Measurements from ENCODE around the gene LRRC4B.
"Not testable (repeated sequence)": the region's sequence is repeated elsewhere in the genome, so short reads cannot be mapped to it uniquely, and the experiment has no call there.

The LRRC4B gene

DNA sequence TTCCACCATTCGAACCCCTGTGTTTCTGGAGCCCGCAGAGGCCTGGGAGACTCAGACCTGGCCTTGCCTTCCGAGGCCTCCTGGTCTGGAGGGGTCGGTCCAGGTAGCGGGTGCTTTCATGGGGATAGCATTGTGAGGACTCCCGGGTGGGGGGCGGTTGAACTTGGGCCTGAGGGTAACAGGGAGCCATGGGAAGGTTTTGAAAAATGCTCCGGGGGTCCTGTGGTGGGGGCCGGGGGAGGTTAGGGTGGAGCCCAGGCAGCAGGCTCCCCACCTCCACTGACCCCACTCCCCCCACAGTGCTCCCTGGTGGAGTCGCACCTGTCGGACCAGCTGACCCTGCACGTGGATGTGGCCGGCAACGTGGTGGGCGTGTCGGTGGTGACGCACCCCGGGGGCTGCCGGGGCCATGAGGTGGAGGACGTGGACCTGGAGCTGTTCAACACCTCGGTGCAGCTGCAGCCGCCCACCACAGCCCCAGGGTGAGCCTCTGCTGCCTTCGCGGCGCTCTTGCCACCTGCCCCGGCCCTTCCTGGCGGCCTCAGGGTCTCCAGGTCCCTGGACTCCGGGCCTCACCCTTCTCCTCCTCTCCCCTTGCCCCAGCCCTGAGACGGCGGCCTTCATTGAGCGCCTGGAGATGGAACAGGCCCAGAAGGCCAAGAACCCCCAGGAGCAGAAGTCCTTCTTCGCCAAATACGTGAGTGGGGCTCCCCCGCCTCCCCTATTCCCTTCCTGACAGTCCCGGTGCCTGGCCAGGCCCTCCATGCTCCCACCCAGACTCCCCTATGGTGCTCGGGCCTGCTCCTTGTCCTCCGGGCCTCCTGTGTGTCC lies 87.7 kb downstream of the LRRC4B start:
- H3K4me3 ChIP-seq (ENCODE audit: low read length): no peak overlapping the region
- no peaks in the 10 kb centered on the region for H3K27me3 ChIP-seq (ENCODE audit: control insufficient read depth, insufficient read depth, low read length)
- peaks cover 8% of the 10 kb centered on the region for H3K4me1 ChIP-seq (ENCODE audit: control insufficient read depth, insufficient read depth, low read length)
- H3K36me3 ChIP-seq (ENCODE audit: control insufficient read depth, insufficient read depth, low read length): peaks cover 14% of the 10 kb centered on the region
- H3K9me3 ChIP-seq (ENCODE audit: control insufficient read depth, low read length): no peaks in the 10 kb centered on the region
- H3K9ac ChIP-seq (ENCODE audit: low read length): no peak overlapping the region

GRCh38 chr19:50479761-50480251 lies 88.4 kb downstream of the LRRC4B start:
- H3K36me3 ChIP-seq (ENCODE audit: control insufficient read depth, insufficient read depth, low read length): peaks cover 14% of the 10 kb centered on the region
- peaks cover 8% of the 10 kb centered on the region for H3K4me1 ChIP-seq (ENCODE audit: control insufficient read depth, insufficient read depth, low read length)
- no peak overlapping the region for H3K4me3 ChIP-seq (ENCODE audit: low read length)
- no peaks in the 10 kb centered on the region for H3K9me3 ChIP-seq (ENCODE audit: control insufficient read depth, low read length)
- no peak overlapping the region for H3K9ac ChIP-seq (ENCODE audit: low read length)
- no peaks in the 10 kb centered on the region for H3K27me3 ChIP-seq (ENCODE audit: control insufficient read depth, insufficient read depth, low read length)

DNA sequence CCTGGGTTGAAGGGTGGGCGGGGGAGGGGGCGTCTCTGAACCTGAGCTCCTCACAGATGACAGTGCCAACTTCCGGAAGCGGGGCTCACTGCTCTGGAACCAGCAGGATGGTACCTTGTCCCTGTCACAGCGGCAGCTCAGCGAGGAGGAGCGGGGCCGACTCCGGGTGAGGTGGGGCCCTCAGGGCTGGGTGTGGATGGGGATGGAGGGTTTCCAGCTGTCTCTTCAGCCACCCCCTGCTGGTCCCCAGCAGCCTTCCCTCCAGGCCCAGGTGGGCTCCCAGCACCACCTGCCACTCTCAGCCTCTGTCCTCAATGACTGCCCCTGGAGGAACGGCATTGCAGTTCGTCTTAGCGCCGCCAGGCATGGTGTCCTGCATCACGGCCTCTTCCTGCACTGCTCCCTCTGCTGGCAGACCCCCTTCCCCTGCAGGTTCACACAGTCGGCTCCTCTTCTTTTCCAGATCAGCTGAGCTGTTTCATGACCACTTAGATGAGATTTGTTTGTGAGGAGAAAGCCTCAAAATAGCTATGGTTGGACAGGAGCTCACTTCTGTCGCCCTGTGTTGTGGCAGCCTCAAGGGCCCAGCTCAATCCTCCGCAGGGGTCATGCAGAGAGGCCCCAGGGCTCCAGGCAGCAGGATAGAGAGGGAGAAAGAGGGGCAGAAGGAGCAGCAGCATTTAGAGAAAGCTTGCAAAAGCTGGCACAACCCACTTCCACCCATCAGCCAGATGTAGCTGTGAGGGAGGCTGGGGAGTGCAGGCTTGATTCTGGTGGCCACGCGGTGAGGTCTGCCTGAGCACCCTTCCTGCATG lies 89.1 kb downstream of the LRRC4B start:
- H3K4me1 ChIP-seq (ENCODE audit: control insufficient read depth, insufficient read depth, low read length): peaks cover 8% of the 10 kb centered on the region
- no peak overlapping the region for H3K9ac ChIP-seq (ENCODE audit: low read length)
- peaks cover 14% of the 10 kb centered on the region for H3K36me3 ChIP-seq (ENCODE audit: control insufficient read depth, insufficient read depth, low read length)
- no peaks in the 10 kb centered on the region for H3K27me3 ChIP-seq (ENCODE audit: control insufficient read depth, insufficient read depth, low read length)
- no peak overlapping the region for H3K4me3 ChIP-seq (ENCODE audit: low read length)
- no peaks in the 10 kb centered on the region for H3K9me3 ChIP-seq (ENCODE audit: control insufficient read depth, low read length)

DNA sequence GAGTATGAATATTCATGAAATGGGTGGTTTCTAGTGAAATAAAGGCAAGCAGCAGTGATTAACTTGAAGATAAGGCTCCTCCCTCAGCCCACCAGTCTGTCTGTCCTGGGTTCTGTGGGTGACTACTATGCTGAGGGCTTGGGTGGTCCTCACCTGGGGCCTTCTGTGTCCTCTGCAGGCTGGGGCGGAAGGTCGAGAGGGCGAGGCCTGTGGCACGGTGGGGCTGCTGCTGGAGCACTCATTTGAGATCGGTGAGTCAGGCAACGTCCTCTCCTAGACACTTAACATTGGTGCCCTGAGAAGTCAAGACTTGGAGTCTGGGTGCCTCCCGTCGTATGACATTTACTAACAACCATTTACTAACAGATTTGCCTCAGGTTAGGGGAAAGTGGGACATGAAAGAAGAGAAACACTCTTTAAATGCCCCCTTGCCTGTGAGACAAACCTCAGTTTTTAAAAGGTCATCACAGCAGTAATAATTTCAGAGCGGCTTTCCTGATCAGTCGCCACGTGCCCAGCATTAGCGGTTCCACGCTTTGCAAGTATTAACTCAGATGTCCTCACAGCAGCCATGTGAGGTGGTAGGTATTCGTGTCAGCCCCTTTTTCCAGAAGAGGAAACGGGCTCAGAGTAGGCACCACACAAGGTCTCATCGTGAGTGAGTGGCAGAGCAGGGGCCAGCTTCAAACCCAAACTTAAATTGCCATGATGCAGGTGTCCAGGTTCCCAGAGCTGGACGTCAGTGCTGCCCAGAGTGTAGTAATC lies 90.3 kb downstream of the LRRC4B start:
- Histone ChIP-seq H3K4me3 (ENCODE audit: low read length) (no peak overlapping the region), H3K9me3 (ENCODE audit: control insufficient read depth, low read length) (no peaks in the 10 kb centered on the region), H3K36me3 (ENCODE audit: control insufficient read depth, insufficient read depth, low read length) (peaks cover 10% of the 10 kb centered on the region), H3K4me1 (ENCODE audit: control insufficient read depth, insufficient read depth, low read length) (peaks cover 8% of the 10 kb centered on the region), H3K9ac (ENCODE audit: low read length) (no peak overlapping the region), H3K27me3 (ENCODE audit: control insufficient read depth, insufficient read depth, low read length) (no peaks in the 10 kb centered on the region)

GRCh38 chr19:50476907-50477238 lies 91.4 kb downstream of the LRRC4B start:
- Histone ChIP-seq H3K36me3 (ENCODE audit: control insufficient read depth, insufficient read depth, low read length) (peaks cover 9% of the 10 kb centered on the region), H3K4me3 (ENCODE audit: low read length) (peak overlapping the region; percentile 98), H3K27me3 (ENCODE audit: control insufficient read depth, insufficient read depth, low read length) (no peaks in the 10 kb centered on the region), H3K9ac (ENCODE audit: low read length) (peak overlapping the region; percentile 93), H3K4me1 (ENCODE audit: control insufficient read depth, insufficient read depth, low read length) (peaks cover 8% of the 10 kb centered on the region), H3K9me3 (ENCODE audit: control insufficient read depth, low read length) (no peaks in the 10 kb centered on the region)

- H3K36me3 ChIP-seq (ENCODE audit: control insufficient read depth, insufficient read depth, low read length): peaks cover 9% of the 10 kb centered on the region
- no peaks in the 10 kb centered on the region for H3K27me3 ChIP-seq (ENCODE audit: control insufficient read depth, insufficient read depth, low read length)
- no peaks in the 10 kb centered on the region for H3K9me3 ChIP-seq (ENCODE audit: control insufficient read depth, low read length)
- H3K9ac ChIP-seq (ENCODE audit: low read length): peak within 1 kb of the TSS; percentile 93
- peak within 1 kb of the TSS; percentile 98 for H3K4me3 ChIP-seq (ENCODE audit: low read length)
- peaks cover 8% of the 10 kb centered on the region for H3K4me1 ChIP-seq (ENCODE audit: control insufficient read depth, insufficient read depth, low read length)
Measured at GRCh38 chr19:50476224-50476906, 91.9 kb downstream of the LRRC4B start, which contains the start of the genes EMC10 and GARIN5A. EMC10 (plus strand) TSS chr19:50476507; CDS start chr19:50476545, 38 bp downstream. GARIN5A (minus strand) TSS chr19:50476848; CDS start chr19:50476388, 460 bp downstream.

DNA sequence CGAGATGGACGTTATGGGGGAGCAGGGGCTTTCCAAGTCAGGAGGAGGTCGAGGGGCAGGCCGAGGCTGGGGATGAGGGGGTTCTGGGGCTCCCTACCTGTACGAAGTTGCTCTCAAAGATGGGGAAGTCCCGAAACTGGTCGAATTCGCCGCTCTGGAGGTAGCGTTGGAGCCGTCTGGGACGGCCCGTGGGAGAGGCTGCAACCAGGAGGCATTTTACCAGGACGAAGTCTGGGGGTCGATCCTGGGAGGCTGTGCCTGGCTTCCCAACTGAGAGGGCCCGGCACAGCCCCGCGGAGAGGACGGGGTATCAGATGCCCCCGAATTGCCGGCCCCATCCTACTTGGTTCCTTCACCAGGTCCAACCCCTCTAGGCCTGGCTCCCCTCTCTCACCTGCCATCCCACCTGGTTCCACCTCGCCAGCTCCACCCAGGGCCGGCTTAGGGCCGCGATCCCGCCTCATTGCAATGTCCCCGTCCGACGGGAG lies 92.5 kb downstream of the LRRC4B start:
- Histone ChIP-seq H3K36me3 (ENCODE audit: control insufficient read depth, insufficient read depth, low read length) (peaks cover 9% of the 10 kb centered on the region), H3K4me1 (ENCODE audit: control insufficient read depth, insufficient read depth, low read length) (peaks cover 8% of the 10 kb centered on the region), H3K27me3 (ENCODE audit: control insufficient read depth, insufficient read depth, low read length) (no peaks in the 10 kb centered on the region), H3K9me3 (ENCODE audit: control insufficient read depth, low read length) (no peaks in the 10 kb centered on the region), H3K9ac (ENCODE audit: low read length) (no peak overlapping the region), H3K4me3 (ENCODE audit: low read length) (no peak overlapping the region)

DNA sequence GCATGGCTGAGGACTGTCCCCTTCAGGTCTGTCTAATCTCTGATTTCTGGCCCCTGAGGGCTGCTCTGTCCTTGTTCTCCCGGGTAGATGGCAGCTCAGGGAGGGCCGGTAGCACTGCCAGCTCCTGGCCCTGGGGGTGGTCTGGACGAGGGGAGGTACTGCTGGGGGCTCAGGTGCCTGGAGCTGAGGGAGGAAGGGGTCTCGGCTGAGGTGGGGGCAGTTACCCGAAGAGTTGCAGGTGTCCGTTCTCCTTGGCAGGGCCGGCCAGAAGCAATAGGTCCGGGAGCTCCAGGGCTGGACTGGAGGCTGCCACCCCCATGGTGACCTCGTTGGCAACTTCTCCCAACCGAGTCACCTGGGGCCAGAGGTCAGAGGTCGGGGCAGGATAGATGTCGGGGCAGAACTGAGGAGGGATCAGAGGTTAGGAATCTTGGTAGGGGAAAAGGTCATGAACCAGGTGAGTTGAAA lies 93.1 kb downstream of the LRRC4B start:
- H3K4me1 ChIP-seq (ENCODE audit: control insufficient read depth, insufficient read depth, low read length): peaks cover 8% of the 10 kb centered on the region
- H3K4me3 ChIP-seq (ENCODE audit: low read length): no peak overlapping the region
- peaks cover 9% of the 10 kb centered on the region for H3K36me3 ChIP-seq (ENCODE audit: control insufficient read depth, insufficient read depth, low read length)
- H3K9ac ChIP-seq (ENCODE audit: low read length): no peak overlapping the region
- no peaks in the 10 kb centered on the region for H3K9me3 ChIP-seq (ENCODE audit: control insufficient read depth, low read length)
- no peaks in the 10 kb centered on the region for H3K27me3 ChIP-seq (ENCODE audit: control insufficient read depth, insufficient read depth, low read length)

- not testable (repeated sequence) for H3K9me3 ChIP-seq (ENCODE audit: control insufficient read depth, low read length); H3K36me3 ChIP-seq (ENCODE audit: control insufficient read depth, insufficient read depth, low read length); H3K9ac ChIP-seq (ENCODE audit: low read length)
Measured at GRCh38 chr19:50473336-50473735, 94.9 kb downstream of the LRRC4B start.

GRCh38 chr19:50468818-50469217 lies 99.4 kb downstream of the LRRC4B start:
- Histone ChIP-seq H3K9ac (ENCODE audit: low read length) (no peak overlapping the region), H3K36me3 (ENCODE audit: control insufficient read depth, insufficient read depth, low read length) (no peaks in the 10 kb centered on the region), H3K27me3 (ENCODE audit: control insufficient read depth, insufficient read depth, low read length) (peaks cover 6% of the 10 kb centered on the region), H3K4me1 (ENCODE audit: control insufficient read depth, insufficient read depth, low read length) (peaks cover 9% of the 10 kb centered on the region), H3K4me3 (ENCODE audit: low read length) (no peak overlapping the region), H3K9me3 (ENCODE audit: control insufficient read depth, low read length) (no peaks in the 10 kb centered on the region)

More at GRCh38 chr19:50473336-50473735, 94.9 kb downstream of the LRRC4B start:
- not testable (repeated sequence) for H3K27me3 ChIP-seq (ENCODE audit: control insufficient read depth, insufficient read depth, low read length); H3K4me1 ChIP-seq (ENCODE audit: control insufficient read depth, insufficient read depth, low read length); H3K4me3 ChIP-seq (ENCODE audit: low read length)

- Histone ChIP-seq H3K9me3 (ENCODE audit: control insufficient read depth, low read length) (no peaks in the 10 kb centered on the region), H3K27me3 (ENCODE audit: control insufficient read depth, insufficient read depth, low read length) (peaks cover 6% of the 10 kb centered on the region), H3K4me1 (ENCODE audit: control insufficient read depth, insufficient read depth, low read length) (peaks cover 9% of the 10 kb centered on the region), H3K36me3 (ENCODE audit: control insufficient read depth, insufficient read depth, low read length) (no peaks in the 10 kb centered on the region), H3K9ac (ENCODE audit: low read length) (no peak overlapping the region), H3K4me3 (ENCODE audit: low read length) (no peak overlapping the region)
Measured at GRCh38 chr19:50467566-50467965, 100.7 kb downstream of the LRRC4B start.
